H7 (cell line): ENCODE results near the gene DTNBP1. TPM values are rescaled to one million over a fixed set of nuclear protein-coding genes. Genes with fewer than 3 reads are reported as not detected.
A peak's percentile ranks its signal among the peaks of the same experiment; 100 is the strongest.

Source experiments
- DNase-seq: peaks from one replicate; pipeline ENCODE4 v3.0.0; 2012
- H3K27me3 ChIP-seq: 2 replicates; pipeline ENCODE4 v1.6.0; 2011; ENCODE audit warnings: mild to moderate bottlenecking, low read length; ENCODE audit not compliant: control insufficient read depth, insufficient read depth
- H3K36me3 ChIP-seq: replicated peaks from 2 replicates; pipeline ENCODE4 v1.5.1; 2011; ENCODE audit warnings: low read length; ENCODE audit not compliant: control insufficient read depth, insufficient read depth
- H3K4me3 ChIP-seq: 2 replicates; pipeline ENCODE4 v1.5.1; 2011; ENCODE audit warnings: low read depth, mild to moderate bottlenecking, control low read depth, low read length, moderate library complexity; ENCODE audit not compliant: insufficient read depth
- total RNA-seq: library from RNA; depleted of rRNA; stranded (reverse); fragments of >200 nt; shearing (Covaris generic); gene quantifications from 2 replicates; pipeline ENCODE4 v1.2.3, GENCODE V29; 2014

DTNBP1 gene
- total RNA-seq, 1 experiment from 2014 or later: 3.7 TPM

GRCh38 chr6:15623276-15624116 is 39.3 kb downstream of the DTNBP1 start:
- H3K27me3 ChIP-seq: no peaks in the 10 kb centered on the region
- no peak overlapping the region for H3K4me3 ChIP-seq
- DNase-seq: no peak
- H3K36me3 ChIP-seq: no peaks in the 10 kb centered on the region

- DNase-seq: no peak
- Histone ChIP-seq H3K4me3 (no peak overlapping the region), H3K36me3 (no peaks in the 10 kb centered on the region), H3K27me3 (no peaks in the 10 kb centered on the region)
Measured at GRCh38 chr6:15622045-15622740, 40.6 kb downstream of the DTNBP1 start.

- Histone ChIP-seq H3K36me3 (no peaks in the 10 kb centered on the region), H3K4me3 (no peak overlapping the region), H3K27me3 (no peaks in the 10 kb centered on the region)
- DNase-seq: peak; percentile 24
Measured at GRCh38 chr6:15621203-15622044, 41.4 kb downstream of the DTNBP1 start.

- no peaks in the 10 kb centered on the region for H3K27me3 ChIP-seq
- no peak overlapping the region for H3K4me3 ChIP-seq
- no peaks in the 10 kb centered on the region for H3K36me3 ChIP-seq
- no peak for DNase-seq
Measured at GRCh38 chr6:15620611-15621010, 42.2 kb downstream of the DTNBP1 start.

- no peaks in the 10 kb centered on the region for H3K27me3 ChIP-seq
- no peaks in the 10 kb centered on the region for H3K36me3 ChIP-seq
- DNase-seq: no peak
- H3K4me3 ChIP-seq: no peak overlapping the region
Measured at GRCh38 chr6:15619330-15619729, 43.5 kb downstream of the DTNBP1 start.

- no peaks in the 10 kb centered on the region for H3K36me3 ChIP-seq
- DNase-seq: no peak
Measured at GRCh38 chr6:15618685-15619084, 44.1 kb downstream of the DTNBP1 start.

GRCh38 chr6:15616261-15616660 is 46.6 kb downstream of the DTNBP1 start:
- H3K4me3 ChIP-seq: no peak overlapping the region
- H3K36me3 ChIP-seq: no peaks in the 10 kb centered on the region
- H3K27me3 ChIP-seq: no peaks in the 10 kb centered on the region
- DNase-seq: peak; percentile 3

More at GRCh38 chr6:15618685-15619084, 44.1 kb downstream of the DTNBP1 start:
- no peaks in the 10 kb centered on the region for H3K27me3 ChIP-seq
- H3K4me3 ChIP-seq: no peak overlapping the region

- Histone ChIP-seq H3K36me3 (no peaks in the 10 kb centered on the region), H3K27me3 (no peaks in the 10 kb centered on the region), H3K4me3 (no peak overlapping the region)
- no peak for DNase-seq
Measured at GRCh38 chr6:15615802-15616201, 47.0 kb downstream of the DTNBP1 start.

GRCh38 chr6:15614277-15614676 is 48.6 kb downstream of the DTNBP1 start:
- Histone ChIP-seq H3K27me3 (no peaks in the 10 kb centered on the region), H3K4me3 (no peak overlapping the region), H3K36me3 (no peaks in the 10 kb centered on the region)
- DNase-seq: no peak

GRCh38 chr6:15608396-15608795 is 54.4 kb downstream of the DTNBP1 start:
- Histone ChIP-seq H3K36me3 (no peaks in the 10 kb centered on the region), H3K4me3 (no peak overlapping the region), H3K27me3 (no peaks in the 10 kb centered on the region)
- no peak for DNase-seq

- DNase-seq: no peak
- Histone ChIP-seq H3K36me3 (no peaks in the 10 kb centered on the region), H3K27me3 (no peaks in the 10 kb centered on the region), H3K4me3 (no peak overlapping the region)
Measured at GRCh38 chr6:15607603-15608002, 55.2 kb downstream of the DTNBP1 start.

- no peak overlapping the region for H3K4me3 ChIP-seq
- H3K27me3 ChIP-seq: no peaks in the 10 kb centered on the region
- H3K36me3 ChIP-seq: no peaks in the 10 kb centered on the region
- DNase-seq: no peak
Measured at GRCh38 chr6:15606347-15606746, 56.5 kb downstream of the DTNBP1 start.

- H3K27me3 ChIP-seq: no peaks in the 10 kb centered on the region
- H3K36me3 ChIP-seq: no peaks in the 10 kb centered on the region
- H3K4me3 ChIP-seq: no peak overlapping the region
- no peak for DNase-seq
Measured at GRCh38 chr6:15604843-15605242, 58.0 kb downstream of the DTNBP1 start.

GRCh38 chr6:15602154-15602553 is 60.7 kb downstream of the DTNBP1 start:
- Histone ChIP-seq H3K36me3 (no peaks in the 10 kb centered on the region), H3K27me3 (no peaks in the 10 kb centered on the region), H3K4me3 (no peak overlapping the region)
- no peak for DNase-seq
